IPS-18c (cell line): ENCODE results near the gene AFAP1L2.

ENCODE experiments used
- H3K4me3 ChIP-seq: 2 replicates; pipeline ENCODE4 v1.7.0; 2013; ENCODE audit warnings: low read depth, mild to moderate bottlenecking, low read length, moderate library complexity; ENCODE audit not compliant: insufficient read depth
- H3K9me3 ChIP-seq: one replicate; pipeline ENCODE4 v1.6.1; 2013; ENCODE audit warnings: mild to moderate bottlenecking, low read length, moderate library complexity; ENCODE audit not compliant: control insufficient read depth, insufficient read depth

Gene AFAP1L2

GRCh38 chr10:114375047-114375446 lies 29.3 kb downstream of the AFAP1L2 start:
- H3K4me3 ChIP-seq: no peak overlapping the region
- no peaks in the 10 kb centered on the region for H3K9me3 ChIP-seq

DNA sequence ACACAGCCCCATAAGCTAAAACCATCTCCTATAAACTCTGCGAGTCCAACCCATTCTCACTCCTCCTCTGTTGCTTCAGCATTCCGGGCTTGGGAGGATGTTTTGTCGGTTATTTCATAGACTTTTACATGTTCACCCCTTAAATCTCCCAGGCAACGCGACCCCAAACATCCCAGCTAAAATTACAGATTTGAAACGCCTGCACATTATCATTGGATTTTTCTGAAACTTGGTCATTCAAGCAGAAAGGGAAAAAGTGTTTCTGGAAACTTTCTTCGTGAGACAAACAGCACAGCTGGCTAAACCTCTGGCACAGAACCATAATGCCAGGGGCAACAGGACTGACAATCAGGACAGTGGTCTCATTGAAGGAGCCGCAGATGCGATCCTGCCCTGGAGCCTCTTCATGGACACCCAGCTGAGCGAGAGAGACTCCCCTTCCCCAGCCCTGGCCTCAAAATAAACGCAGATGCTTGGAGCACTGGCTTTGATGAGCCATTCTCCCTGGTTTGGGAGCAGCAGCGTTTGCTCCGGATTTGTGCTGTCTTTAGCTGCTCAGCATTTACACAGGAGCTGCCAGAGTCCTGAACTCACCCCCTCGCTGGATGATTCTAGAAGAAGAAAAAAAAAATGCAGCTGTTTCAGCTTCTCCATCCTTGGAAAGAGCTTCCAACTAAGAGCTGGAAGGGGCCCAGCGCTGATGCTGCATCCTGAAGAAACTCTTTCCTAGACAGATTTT lies 30.1 kb downstream of the AFAP1L2 start:
- no peak overlapping the region for H3K4me3 ChIP-seq

GRCh38 chr10:114373631-114374030 lies 30.7 kb downstream of the AFAP1L2 start:
- no peak overlapping the region for H3K4me3 ChIP-seq

More for the DNA sequence above, 30.1 kb downstream of the AFAP1L2 start:
- H3K9me3 ChIP-seq: no peaks in the 10 kb centered on the region

DNA sequence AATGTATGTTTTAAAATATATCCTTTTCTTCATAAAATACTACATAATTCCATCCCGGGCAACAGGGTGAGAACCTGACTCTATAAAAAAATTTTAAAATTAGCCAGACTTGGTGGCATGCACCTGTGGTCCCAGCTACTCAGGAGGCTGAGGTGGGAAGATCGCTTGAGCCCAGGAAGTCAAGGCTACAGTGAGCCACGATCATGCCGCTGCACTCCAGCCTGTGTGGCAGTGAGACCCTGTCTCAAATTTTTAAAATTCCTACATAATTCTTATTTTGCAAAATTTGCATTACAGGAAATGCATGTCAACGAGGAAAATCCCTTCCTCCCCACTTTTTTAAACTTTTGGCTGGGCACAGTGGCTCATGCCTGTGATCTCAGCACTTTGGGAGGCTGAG lies 31.3 kb downstream of the AFAP1L2 start:
- H3K9me3 ChIP-seq: no peaks in the 10 kb centered on the region
- no peak overlapping the region for H3K4me3 ChIP-seq

More at GRCh38 chr10:114373631-114374030, 30.7 kb downstream of the AFAP1L2 start:
- H3K9me3 ChIP-seq: no peaks in the 10 kb centered on the region

DNA sequence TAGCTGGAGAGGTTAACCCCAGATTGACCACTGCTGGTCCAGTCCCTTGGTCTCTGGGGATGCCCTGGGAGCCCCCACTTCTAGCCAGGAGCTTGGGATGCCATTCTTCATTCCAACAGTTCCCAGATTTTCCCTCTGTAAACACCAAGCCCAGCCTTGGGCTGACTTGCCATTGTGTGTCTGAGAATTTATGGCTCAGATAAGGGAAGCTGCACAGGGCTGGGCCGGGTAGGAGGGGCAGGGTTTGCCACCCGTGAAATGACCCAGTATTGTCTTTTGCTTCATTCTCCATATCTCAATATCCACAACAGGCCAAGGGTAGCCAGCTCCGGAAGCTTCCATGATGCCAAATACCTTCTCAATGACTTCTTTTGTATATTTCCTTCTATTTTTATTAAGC lies 32.1 kb downstream of the AFAP1L2 start:
- Histone ChIP-seq H3K4me3 (no peak overlapping the region), H3K9me3 (no peaks in the 10 kb centered on the region)

DNA sequence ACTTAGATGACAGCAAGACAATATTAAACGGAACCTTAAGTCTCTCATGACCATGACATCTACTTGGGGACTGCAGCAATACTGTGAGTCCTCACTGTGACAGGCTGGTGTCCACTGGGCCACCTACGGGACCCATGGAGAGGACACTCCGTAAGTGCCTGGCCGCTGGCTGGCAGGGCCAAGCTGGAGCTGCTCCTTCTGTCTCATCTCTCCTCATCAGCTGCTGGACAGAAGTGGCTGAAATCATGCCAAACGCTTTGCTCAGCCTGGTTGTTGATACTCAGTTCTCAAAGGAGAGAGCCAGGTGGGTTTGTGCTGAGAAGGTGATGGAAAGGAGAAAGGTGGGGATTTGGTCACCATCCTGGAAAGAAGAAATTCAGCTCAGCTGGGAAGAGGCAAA lies 33.3 kb downstream of the AFAP1L2 start:
- Histone ChIP-seq H3K9me3 (no peaks in the 10 kb centered on the region), H3K4me3 (no peak overlapping the region)

GRCh38 chr10:114370199-114370598 lies 34.1 kb downstream of the AFAP1L2 start:
- H3K9me3 ChIP-seq: no peaks in the 10 kb centered on the region
- no peak overlapping the region for H3K4me3 ChIP-seq

GRCh38 chr10:114368057-114368391 lies 36.3 kb downstream of the AFAP1L2 start:
- Histone ChIP-seq H3K9me3 (no peaks in the 10 kb centered on the region), H3K4me3 (no peak overlapping the region)

- no peak overlapping the region for H3K4me3 ChIP-seq
- no peaks in the 10 kb centered on the region for H3K9me3 ChIP-seq
These were observed 36.8 kb downstream of the AFAP1L2 start for GRCh38 chr10:114367351-114368056.

DNA sequence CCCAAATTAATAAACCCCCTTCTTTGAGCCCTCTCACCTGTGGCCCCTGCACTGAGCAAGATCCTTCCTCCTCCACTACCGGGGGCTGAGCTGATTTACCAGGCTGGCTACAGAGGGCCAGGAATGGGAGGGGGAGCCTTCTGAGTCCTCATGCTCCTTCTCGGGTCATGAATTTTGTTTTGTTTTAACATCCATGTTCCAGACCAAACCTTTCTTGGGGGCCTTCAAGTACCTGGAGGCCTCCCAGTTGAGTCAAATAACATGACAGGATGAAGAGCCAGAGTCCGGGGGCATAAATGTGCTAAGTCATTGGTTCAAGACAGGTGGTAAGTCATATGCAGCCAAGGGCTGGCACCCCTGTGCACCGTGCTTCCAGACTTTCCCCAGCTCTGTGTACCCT lies 39.6 kb downstream of the AFAP1L2 start:
- H3K9me3 ChIP-seq: no peaks in the 10 kb centered on the region
- no peak overlapping the region for H3K4me3 ChIP-seq

DNA sequence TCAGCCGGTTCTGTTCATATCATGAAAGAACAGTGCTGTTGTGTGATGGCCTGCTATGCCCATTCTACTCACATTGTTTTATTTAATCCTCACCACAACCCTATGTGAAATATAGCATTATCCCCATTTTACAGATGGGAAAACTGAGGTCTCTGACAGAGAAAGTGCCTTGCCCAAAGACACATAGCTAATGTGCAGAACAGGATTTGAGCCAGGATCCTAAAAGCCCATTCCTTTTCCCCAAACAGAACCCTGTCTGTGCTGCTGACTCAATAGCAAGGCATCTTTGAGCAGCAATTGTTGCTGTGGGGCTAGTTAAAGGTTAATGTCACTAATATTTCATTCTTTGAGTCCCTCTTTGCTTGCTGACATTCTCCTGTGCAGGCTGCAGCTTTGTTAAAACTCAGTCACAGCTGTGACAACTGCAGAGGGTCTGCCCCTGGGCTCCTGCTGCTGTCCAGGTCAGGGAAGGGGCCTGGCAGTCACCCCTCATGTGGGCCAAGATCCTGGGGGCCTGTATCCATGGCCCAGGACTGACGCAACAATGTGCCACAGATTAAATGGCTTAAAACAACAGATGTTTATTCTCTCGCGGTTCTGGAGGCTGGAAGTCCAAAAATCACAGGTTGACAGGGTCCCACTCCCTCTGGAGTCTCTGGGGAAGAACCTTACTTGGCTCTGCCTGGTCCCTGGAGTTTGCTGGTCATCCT lies 40.4 kb downstream of the AFAP1L2 start:
- Histone ChIP-seq H3K9me3 (no peaks in the 10 kb centered on the region), H3K4me3 (no peak overlapping the region)

DNA sequence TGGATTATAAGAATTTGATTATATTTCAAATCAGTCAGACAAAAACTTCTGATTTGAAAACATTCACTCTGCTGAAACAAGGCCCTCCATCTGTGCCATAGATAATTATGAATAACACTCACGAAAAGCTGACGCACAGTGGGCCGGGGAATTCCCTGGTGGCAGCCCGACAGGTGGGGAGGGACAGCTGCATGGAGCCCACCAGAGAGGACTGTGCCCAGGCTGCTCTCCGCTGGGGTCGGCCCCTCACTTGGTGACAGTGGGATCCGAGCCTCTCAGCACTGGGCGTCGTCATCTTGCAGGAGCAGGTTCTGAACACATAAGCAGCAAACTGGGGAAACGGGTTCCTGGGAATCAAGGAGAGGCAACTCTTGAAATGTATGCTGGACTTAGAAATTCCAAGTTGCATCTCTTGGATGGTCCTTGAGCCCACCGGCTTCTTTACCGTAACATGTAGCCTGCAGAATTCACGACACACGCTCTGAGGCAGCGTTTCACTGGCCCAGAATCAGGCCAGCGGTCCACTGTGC lies 41.4 kb downstream of the AFAP1L2 start:
- H3K4me3 ChIP-seq: no peak overlapping the region

DNA sequence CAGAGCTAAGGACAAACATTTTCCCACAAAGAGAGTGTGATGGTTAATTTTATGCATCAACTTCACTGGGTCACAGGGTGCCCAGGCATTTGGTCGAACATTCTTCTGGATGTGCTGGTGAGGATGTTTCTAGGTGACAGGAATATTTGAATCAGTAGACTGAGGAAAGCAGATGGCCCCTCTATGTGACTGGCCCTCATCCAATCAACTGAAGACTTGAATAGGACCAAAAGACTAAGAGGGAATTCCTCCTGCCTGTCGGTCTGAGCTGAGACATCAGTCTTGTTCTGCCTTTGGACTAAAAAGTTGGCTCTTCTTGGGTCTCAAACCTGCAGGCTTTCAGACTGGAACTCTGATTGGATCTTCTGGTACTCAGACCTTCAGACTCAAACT lies 44.4 kb downstream of the AFAP1L2 start:
- Histone ChIP-seq H3K9me3 (no peaks in the 10 kb centered on the region), H3K4me3 (no peak overlapping the region)

More for the DNA sequence above, 41.4 kb downstream of the AFAP1L2 start:
- H3K9me3 ChIP-seq: no peaks in the 10 kb centered on the region

DNA sequence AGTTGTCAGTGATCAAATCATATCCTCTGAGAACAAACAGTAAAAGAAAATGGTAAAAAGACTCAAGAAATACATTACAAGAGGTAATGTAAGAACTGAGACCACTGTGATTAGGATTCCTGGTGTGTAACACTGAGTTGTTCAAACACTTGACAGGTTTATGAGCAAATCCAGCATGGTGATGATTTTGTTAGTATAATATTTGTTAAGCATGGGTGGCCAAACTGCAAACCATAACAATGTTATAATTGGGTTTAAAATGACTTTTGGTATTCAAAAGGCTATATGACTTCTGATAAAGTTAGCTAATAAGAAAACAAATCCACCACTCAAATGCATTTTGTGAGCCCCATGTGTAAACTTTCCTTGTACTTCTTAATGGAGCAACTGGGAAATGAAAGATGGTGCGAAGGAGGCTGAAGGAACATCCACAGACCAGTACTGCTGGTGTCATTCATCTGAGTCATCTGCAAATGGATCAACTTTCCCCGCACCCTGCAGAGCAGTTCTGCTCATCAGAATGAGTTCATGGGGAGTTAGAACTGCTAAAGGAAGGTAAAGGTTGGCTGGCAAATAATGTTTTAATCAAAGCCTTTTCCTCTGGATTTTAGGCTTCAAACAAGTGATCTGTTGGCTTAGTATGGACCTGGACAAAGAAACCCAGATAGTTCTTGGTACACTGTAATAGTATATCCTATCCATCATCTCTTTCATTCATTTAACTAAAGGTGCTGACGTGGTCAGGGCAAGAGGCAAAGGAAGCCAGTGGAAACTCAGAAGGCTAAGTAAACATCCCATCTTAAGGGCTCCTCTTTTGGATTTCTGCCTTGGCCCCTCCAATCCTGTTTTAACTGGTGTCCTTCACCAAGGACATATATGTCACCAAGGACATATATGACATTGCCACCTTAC lies 45.0 kb downstream of the AFAP1L2 start:
- H3K4me3 ChIP-seq: no peak overlapping the region
- no peaks in the 10 kb centered on the region for H3K9me3 ChIP-seq

DNA sequence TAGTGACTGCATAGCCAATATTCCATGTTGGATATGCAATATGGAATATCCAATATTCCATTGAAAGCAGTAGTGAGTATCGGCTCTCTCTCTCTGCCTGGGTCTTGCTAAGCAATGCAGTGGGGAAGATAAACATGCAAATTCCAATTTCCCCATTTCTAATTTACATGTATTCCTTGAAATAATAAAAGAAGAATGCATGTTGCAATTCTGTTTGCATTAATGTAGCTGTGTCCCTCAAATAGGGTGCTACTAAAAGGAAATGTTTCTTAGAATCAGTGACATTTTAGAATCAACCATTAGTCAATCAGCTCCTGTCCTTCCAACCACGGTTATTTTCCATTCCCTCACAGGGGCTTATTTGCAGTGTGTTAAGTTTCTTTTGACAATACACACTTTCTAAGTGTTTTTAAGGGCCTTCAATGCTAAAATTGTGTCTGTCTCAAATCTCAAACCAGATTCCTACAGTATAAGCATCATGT lies 46.7 kb downstream of the AFAP1L2 start:
- H3K4me3 ChIP-seq: no peak overlapping the region
- H3K9me3 ChIP-seq: no peaks in the 10 kb centered on the region

GRCh38 chr10:114356751-114357514 lies 47.4 kb downstream of the AFAP1L2 start:
- no peak overlapping the region for H3K4me3 ChIP-seq

More at GRCh38 chr10:114356751-114357514, 47.4 kb downstream of the AFAP1L2 start:
- no peaks in the 10 kb centered on the region for H3K9me3 ChIP-seq
